PC-9 (cell line): ENCODE data around the gene INVS. TPM values are rescaled to one million over a fixed set of nuclear protein-coding genes. Genes with fewer than 3 reads are reported as not detected.
"Not testable (repeated sequence)": the region's sequence is repeated elsewhere in the genome, so short reads cannot be mapped to it uniquely, and the experiment has no call there.

Experiments
- BruUV-seq: library from RNA; stranded (reverse); fragments of 400-500 nt; replicated peaks from 2 replicates; lab custom pipeline; 2021; lab: Mats Ljungman, UMichigan
- CTCF ChIA-PET: fragments of 300-600 bp; sonication (Branson Sonifier 250); formaldehyde crosslinking; loops from one replicate; lab custom pipeline; 2022; ENCODE audit warnings: antibody characterized with exemption; lab: Charles Lee
- POLR2A ChIA-PET: fragments of 300-600 bp; sonication (Branson Sonifier 250); formaldehyde crosslinking; loops from one replicate; lab custom pipeline; 2022; ENCODE audit warnings: antibody characterized with exemption; ENCODE audit not compliant: unreplicated experiment; lab: Charles Lee
- DNase-seq, 2 experiments: peaks; one replicate each; pipeline versions ENCODE4 v3.0.0 to v3.0.0-alpha.2; 2015 to 2022; ENCODE audit warnings: mixed read lengths in 1 of 2
- H2AFZ ChIP-seq: fragments of 200-600 bp; sonication (generic); 2 replicates; pipeline ENCODE4 v1.8.1; 2017; ENCODE audit warnings: antibody characterized with exemption
- H3F3A ChIP-seq: fragments of 200-600 bp; sonication (generic); 2 replicates; pipeline ENCODE4 v1.8.1; 2017; ENCODE audit warnings: antibody characterized with exemption, mild to moderate bottlenecking, low read depth; ENCODE audit not compliant: insufficient read depth
- H3K27ac ChIP-seq: fragments of 200-600 bp; sonication (generic); 2 replicates; pipeline ENCODE4 v1.6.1; 2016; ENCODE audit warnings: mixed run types
- H3K27me3 ChIP-seq: fragments of 200-600 bp; sonication (generic); 2 replicates; pipeline ENCODE4 v1.6.1; 2016; ENCODE audit warnings: low read depth, mixed run types; ENCODE audit not compliant: insufficient read depth
- H3K36me3 ChIP-seq: fragments of 200-600 bp; sonication (generic); 2 replicates; pipeline ENCODE4 v1.6.1; 2016; ENCODE audit warnings: low read depth, mixed run types
- H3K4me1 ChIP-seq: fragments of 200-600 bp; sonication (generic); replicated peaks from 2 replicates; pipeline ENCODE4 v1.6.1; 2016; ENCODE audit warnings: mixed run types; ENCODE audit not compliant: insufficient read depth
- H3K4me2 ChIP-seq: fragments of 200-600 bp; sonication (generic); 2 replicates; pipeline ENCODE4 v1.6.1; 2017; ENCODE audit warnings: mixed run types
- H3K4me3 ChIP-seq: fragments of 200-600 bp; sonication (generic); 2 replicates; pipeline ENCODE4 v1.6.1; 2016; ENCODE audit warnings: mixed run types
- H3K79me2 ChIP-seq: fragments of 200-600 bp; sonication (generic); 2 replicates; pipeline ENCODE4 v1.6.1; 2017; ENCODE audit warnings: low read depth, mixed run types
- H3K9me2 ChIP-seq: fragments of 200-600 bp; sonication (generic); 2 replicates; pipeline ENCODE4 v1.8.1; 2017; ENCODE audit warnings: mild to moderate bottlenecking; ENCODE audit not compliant: insufficient read depth
- H3K9me3 ChIP-seq: fragments of 200-600 bp; sonication (generic); 2 replicates; pipeline ENCODE4 v1.8.1; 2016; ENCODE audit warnings: low read depth; ENCODE audit not compliant: insufficient read depth
- H4K20me1 ChIP-seq: fragments of 200-600 bp; sonication (generic); 2 replicates; pipeline ENCODE4 v1.8.1; 2017; ENCODE audit not compliant: insufficient read depth
- EZH2 ChIP-seq: fragments of 200-600 bp; sonication (generic); IDR thresholded peaks from 2 replicates; pipeline ENCODE4 v1.8.0; 2017; ENCODE audit warnings: antibody characterized with exemption, low read depth
- intact Hi-C: fragments of 100-400 bp; cut with micrococcal nuclease; formaldehyde crosslinking; loops from one replicate; pipeline ENCODE4 v1.10.0; 2022; ENCODE audit not compliant: unreplicated experiment
- total RNA-seq: library from RNA; stranded (reverse); gene quantifications from 2 replicates; pipeline ENCODE4 v1.2.3, GENCODE V29; 2021
- TF ChIP-seq, protein P1 (sequence below): fragments of 200-600 bp; sonication (generic); conservative IDR thresholded peaks from 2 replicates; pipeline ENCODE4 v1.6.1; 2017; ENCODE audit warnings: mixed run types, antibody characterized with exemption, mild to moderate bottlenecking, moderate library complexity

The INVS gene
- total RNA-seq, 1 experiment from 2014 or later: 24.0 TPM

DNA sequence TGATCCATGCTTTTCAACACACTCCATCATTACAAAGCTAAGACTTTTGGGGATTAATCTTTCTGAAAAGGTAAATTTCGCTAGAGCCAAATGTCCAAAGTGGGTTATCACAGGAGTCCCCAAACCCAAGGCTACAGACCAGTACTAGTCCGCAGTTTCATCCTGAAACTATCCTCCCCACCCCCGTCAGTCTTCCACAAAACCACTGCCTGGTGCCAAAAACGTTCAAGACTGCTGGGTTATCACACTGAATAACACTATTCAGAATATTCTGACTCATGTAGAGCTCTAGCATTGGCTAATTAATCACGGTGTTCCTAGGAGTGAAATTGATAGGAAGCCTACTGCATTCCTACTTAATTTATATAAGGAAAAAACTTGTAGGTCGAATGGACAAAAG, 24.9 kb upstream of the INVS start:
- Histone ChIP-seq H3K9me2 (0 out of 2 replicates have a peak, but pooled peaks cover 3% of the 10 kb centered on the region), H3K9me3 (no peaks in the 10 kb centered on the region), H3K36me3 (no peaks in the 10 kb centered on the region), H3K79me2 (peaks cover 50% of the 10 kb centered on the region), H2AFZ (no peak overlapping the region), H4K20me1 (peaks cover 7% of the 10 kb centered on the region; the same call in 1 of the 2 replicates), H3K4me3 (no peak overlapping the region), H3F3A (no peaks in the 10 kb centered on the region), H3K27me3 (no peaks in the 10 kb centered on the region), H3K4me1 (no peaks in the 10 kb centered on the region), H3K4me2 (no peak overlapping the region), H3K27ac (no peak overlapping the region)
- ChIA-PET CTCF (no interaction called here), POLR2A (no interaction called here)
- no TSS peak for BruUV-seq
- TF ChIP-seq EZH2: no peak
- TF ChIP-seq, protein P1, sequence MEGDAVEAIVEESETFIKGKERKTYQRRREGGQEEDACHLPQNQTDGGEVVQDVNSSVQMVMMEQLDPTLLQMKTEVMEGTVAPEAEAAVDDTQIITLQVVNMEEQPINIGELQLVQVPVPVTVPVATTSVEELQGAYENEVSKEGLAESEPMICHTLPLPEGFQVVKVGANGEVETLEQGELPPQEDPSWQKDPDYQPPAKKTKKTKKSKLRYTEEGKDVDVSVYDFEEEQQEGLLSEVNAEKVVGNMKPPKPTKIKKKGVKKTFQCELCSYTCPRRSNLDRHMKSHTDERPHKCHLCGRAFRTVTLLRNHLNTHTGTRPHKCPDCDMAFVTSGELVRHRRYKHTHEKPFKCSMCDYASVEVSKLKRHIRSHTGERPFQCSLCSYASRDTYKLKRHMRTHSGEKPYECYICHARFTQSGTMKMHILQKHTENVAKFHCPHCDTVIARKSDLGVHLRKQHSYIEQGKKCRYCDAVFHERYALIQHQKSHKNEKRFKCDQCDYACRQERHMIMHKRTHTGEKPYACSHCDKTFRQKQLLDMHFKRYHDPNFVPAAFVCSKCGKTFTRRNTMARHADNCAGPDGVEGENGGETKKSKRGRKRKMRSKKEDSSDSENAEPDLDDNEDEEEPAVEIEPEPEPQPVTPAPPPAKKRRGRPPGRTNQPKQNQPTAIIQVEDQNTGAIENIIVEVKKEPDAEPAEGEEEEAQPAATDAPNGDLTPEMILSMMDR: no peak
- DNase-seq: no peak
- intact Hi-C loops: no loop called here

DNA sequence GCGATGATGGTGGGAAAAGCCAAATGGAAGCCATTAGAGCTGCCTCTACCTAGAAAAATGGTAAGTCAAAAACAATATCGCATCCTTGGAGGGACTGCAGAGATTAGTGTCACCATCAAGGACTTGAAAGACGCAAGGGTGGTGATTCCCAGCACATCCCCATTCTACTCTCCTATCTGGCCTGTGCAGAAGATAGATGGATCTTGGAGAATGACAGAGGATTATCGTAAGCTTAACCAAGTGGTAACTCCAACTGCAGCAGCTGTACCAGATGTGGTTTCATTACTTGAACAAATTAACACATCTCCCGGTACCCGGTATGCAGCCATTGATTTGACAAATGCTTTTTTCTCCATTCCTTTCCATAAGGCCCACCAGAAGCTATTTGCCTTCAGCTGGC, 24.1 kb upstream of the INVS start:
- H3K4me2 ChIP-seq: no peak overlapping the region
- 0 out of 2 replicates have a peak, but pooled peaks cover 3% of the 10 kb centered on the region for H3K9me2 ChIP-seq
- H3K27me3 ChIP-seq: no peaks in the 10 kb centered on the region
- H4K20me1 ChIP-seq: peaks cover 7% of the 10 kb centered on the region; the same call in 1 of the 2 replicates
- ChIA-PET POLR2A (no interaction called here), CTCF (no interaction called here)
- no peaks in the 10 kb centered on the region for H3K4me1 ChIP-seq
- intact Hi-C loops: no loop called here
- no peak for TF ChIP-seq EZH2
- TF ChIP-seq, protein P1: no peak
- BruUV-seq: no TSS peak
- H3K27ac ChIP-seq: no peak overlapping the region
- H2AFZ ChIP-seq: no peak overlapping the region
- H3K79me2 ChIP-seq: peaks cover 48% of the 10 kb centered on the region
- H3K36me3 ChIP-seq: no peaks in the 10 kb centered on the region
- no peaks in the 10 kb centered on the region for H3F3A ChIP-seq
- DNase-seq: no peak
- H3K9me3 ChIP-seq: no peaks in the 10 kb centered on the region
- H3K4me3 ChIP-seq: no peak overlapping the region

DNA sequence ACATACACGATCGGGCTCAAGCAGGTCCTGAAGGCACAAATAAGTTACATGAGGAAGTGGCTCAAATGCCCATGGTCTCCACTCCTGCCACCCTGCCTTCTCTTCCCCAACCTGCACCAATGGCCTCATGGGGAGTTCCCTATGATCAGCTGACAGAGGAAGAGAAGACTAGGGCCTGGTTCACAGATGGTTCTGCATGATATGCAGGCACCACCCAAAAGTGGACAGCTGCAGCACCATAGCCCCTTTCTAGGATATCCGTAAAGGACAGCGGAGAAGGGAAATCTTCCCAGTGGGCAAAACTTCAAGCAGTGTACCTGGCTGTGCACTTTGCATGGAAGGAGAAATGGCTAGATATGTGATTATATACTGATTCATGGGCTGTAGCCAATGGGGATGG, 22.8 kb upstream of the INVS start:
- intact Hi-C loops, H3K4me1 ChIP-seq, POLR2A ChIA-PET, H3K9me3 ChIP-seq, H2AFZ ChIP-seq, BruUV-seq, H3K27me3 ChIP-seq, H3F3A ChIP-seq, H3K36me3 ChIP-seq, DNase-seq, H3K4me2 ChIP-seq, CTCF ChIA-PET, H3K27ac ChIP-seq, H3K9me2 ChIP-seq, H3K4me3 ChIP-seq: not testable (repeated sequence)
- peaks cover 46% of the 10 kb centered on the region for H3K79me2 ChIP-seq
- peaks cover 17% of the 10 kb centered on the region; the same call in 1 of the 2 replicates for H4K20me1 ChIP-seq

DNA sequence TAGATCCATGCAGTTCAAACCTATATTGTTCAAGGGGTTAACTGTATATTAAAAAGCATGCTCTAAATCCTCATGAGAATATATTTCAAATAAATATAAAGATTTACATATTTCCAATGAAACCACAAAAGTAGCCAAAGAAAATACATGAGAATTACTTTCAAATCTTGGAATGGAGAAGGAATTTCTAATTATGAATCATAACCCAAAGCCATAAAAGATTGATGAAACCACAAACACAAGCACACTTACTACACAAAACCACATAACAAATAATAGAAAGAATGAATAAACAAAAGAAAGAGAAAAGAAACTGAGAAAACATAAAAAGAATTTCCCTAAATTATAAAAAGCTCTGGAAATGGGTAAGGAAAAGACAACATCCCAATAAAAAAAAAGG, 16.3 kb upstream of the INVS start:
- H3K9me2 ChIP-seq: no peaks in the 10 kb centered on the region
- no peaks in the 10 kb centered on the region for H3K36me3 ChIP-seq
- 0 out of 2 replicates have a peak, but pooled peaks cover 6% of the 10 kb centered on the region for H3K4me1 ChIP-seq
- no peak overlapping the region for H3K27ac ChIP-seq
- no peaks in the 10 kb centered on the region for H3K9me3 ChIP-seq
- no peak overlapping the region for H3K4me3 ChIP-seq
- ChIA-PET CTCF (no interaction called here), POLR2A (no interaction called here)
- H2AFZ ChIP-seq: no peak overlapping the region
- no peaks in the 10 kb centered on the region for H3K27me3 ChIP-seq
- no peaks in the 10 kb centered on the region; the same call in 1 of the 2 replicates for H3F3A ChIP-seq
- H4K20me1 ChIP-seq: peaks cover 69% of the 10 kb centered on the region
- DNase-seq: no peak
- peaks cover 79% of the 10 kb centered on the region for H3K79me2 ChIP-seq
- TF ChIP-seq, protein P1: no peak
- no peak for TF ChIP-seq EZH2
- BruUV-seq: no TSS peak
- no peak overlapping the region for H3K4me2 ChIP-seq
- intact Hi-C loops: no loop called here
